HFFc6 (cell line): ENCODE measurements around the gene KIF3A. TPM values are rescaled to one million over a fixed set of nuclear protein-coding genes. Genes with fewer than 3 reads are reported as not detected.
A peak's percentile ranks its signal among the peaks of the same experiment; 100 is the strongest.

ENCODE experiments used
- DNase-seq: peaks from one replicate; pipeline ENCODE4 v3.0.0-alpha.2; 2018
- H3K27ac Mint-ChIP-seq: 2 replicates; pipeline ENCODE4 v1.8.0; 2020; ENCODE audit warnings: mild to moderate bottlenecking, mixed read lengths
- H3K27me3 Mint-ChIP-seq: 2 replicates; pipeline ENCODE4 v1.8.0; 2021; ENCODE audit warnings: mild to moderate bottlenecking, moderate library complexity, mixed read lengths; ENCODE audit not compliant: insufficient read depth
- H3K36me3 Mint-ChIP-seq: 2 replicates; pipeline ENCODE4 v1.8.0; 2021; ENCODE audit warnings: low read depth, mixed read lengths
- H3K4me1 Mint-ChIP-seq: 2 replicates; pipeline ENCODE4 v1.8.0; 2020; ENCODE audit warnings: low read depth, mixed read lengths
- H3K4me3 Mint-ChIP-seq: 2 replicates; pipeline ENCODE4 v1.8.0; 2020; ENCODE audit warnings: mild to moderate bottlenecking, moderate library complexity, mixed read lengths
- H3K9me3 Mint-ChIP-seq: 2 replicates; pipeline ENCODE4 v1.8.0; 2020; ENCODE audit warnings: mild to moderate bottlenecking, mixed read lengths
- total RNA-seq, 6 experiments: library from RNA; stranded (reverse); fragmentation: NEBNext Ultra II Directional; extraction: Animal tissue kit (Norgen Biotek cat#: 25700); gene quantifications; 2 replicates in 1 of 6; 3 replicates in 5 of 6; pipeline ENCODE4 v1.2.3, GENCODE V29; 2021
- TF ChIP-seq, protein P1 (sequence below): fragments of 200-600 bp; sonication (generic); IDR thresholded peaks from 2 replicates; pipeline ENCODE4 v1.5.0; 2021; ENCODE audit warnings: antibody characterized with exemption, mild to moderate bottlenecking

KIF3A gene
- total RNA-seq, 6 experiments from 2014 or later: 12.9 to 15.4 (median 14.9) TPM

GRCh38 chr5:132742626-132743025, 5.3 kb upstream of the KIF3A start:
- H3K27ac Mint-ChIP-seq: no peak overlapping the region
- H3K27me3 Mint-ChIP-seq: peaks cover 18% of the 10 kb centered on the region
- no peak for DNase-seq
- no peak overlapping the region for H3K4me3 Mint-ChIP-seq
- H3K4me1 Mint-ChIP-seq: peaks cover 13% of the 10 kb centered on the region
- TF ChIP-seq, protein P1, sequence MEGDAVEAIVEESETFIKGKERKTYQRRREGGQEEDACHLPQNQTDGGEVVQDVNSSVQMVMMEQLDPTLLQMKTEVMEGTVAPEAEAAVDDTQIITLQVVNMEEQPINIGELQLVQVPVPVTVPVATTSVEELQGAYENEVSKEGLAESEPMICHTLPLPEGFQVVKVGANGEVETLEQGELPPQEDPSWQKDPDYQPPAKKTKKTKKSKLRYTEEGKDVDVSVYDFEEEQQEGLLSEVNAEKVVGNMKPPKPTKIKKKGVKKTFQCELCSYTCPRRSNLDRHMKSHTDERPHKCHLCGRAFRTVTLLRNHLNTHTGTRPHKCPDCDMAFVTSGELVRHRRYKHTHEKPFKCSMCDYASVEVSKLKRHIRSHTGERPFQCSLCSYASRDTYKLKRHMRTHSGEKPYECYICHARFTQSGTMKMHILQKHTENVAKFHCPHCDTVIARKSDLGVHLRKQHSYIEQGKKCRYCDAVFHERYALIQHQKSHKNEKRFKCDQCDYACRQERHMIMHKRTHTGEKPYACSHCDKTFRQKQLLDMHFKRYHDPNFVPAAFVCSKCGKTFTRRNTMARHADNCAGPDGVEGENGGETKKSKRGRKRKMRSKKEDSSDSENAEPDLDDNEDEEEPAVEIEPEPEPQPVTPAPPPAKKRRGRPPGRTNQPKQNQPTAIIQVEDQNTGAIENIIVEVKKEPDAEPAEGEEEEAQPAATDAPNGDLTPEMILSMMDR: no peak
- no peaks in the 10 kb centered on the region for H3K36me3 Mint-ChIP-seq
- peaks cover 4% of the 10 kb centered on the region; the same call in 1 of the 2 replicates for H3K9me3 Mint-ChIP-seq

GRCh38 chr5:132742158-132742557, 4.8 kb upstream of the KIF3A start:
- H3K36me3 Mint-ChIP-seq: no peaks in the 10 kb centered on the region
- H3K27me3 Mint-ChIP-seq: peaks cover 18% of the 10 kb centered on the region
- H3K4me1 Mint-ChIP-seq: peaks cover 15% of the 10 kb centered on the region
- H3K27ac Mint-ChIP-seq: no peak overlapping the region
- H3K9me3 Mint-ChIP-seq: peaks cover 4% of the 10 kb centered on the region; the same call in 1 of the 2 replicates
- H3K4me3 Mint-ChIP-seq: no peak overlapping the region
- DNase-seq: no peak
- TF ChIP-seq, protein P1: no peak

DNA sequence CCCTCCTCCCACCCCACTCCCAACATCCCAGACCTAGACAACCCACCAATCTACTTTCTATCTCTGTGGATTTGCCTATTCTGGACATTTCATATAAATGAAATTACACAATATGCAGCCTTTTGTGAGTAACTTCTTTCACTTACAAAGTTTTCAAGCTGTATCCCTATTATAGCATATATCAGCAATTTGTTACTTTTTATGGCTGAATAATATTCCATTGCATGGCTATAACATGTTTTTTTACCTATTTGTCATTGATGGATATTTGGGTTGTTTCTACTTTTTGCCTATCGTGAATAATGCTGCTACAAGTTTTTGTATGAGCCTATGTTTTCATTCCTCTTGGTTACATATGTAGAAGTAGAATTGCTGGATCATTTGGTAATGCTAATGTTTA, 1.9 kb upstream of the KIF3A start:
- H3K36me3 Mint-ChIP-seq: no peaks in the 10 kb centered on the region
- TF ChIP-seq, protein P1: no peak
- no peak for DNase-seq
- no peak overlapping the region for H3K4me3 Mint-ChIP-seq
- H3K27me3 Mint-ChIP-seq: peaks cover 6% of the 10 kb centered on the region
- no peak overlapping the region for H3K27ac Mint-ChIP-seq
- H3K9me3 Mint-ChIP-seq: peaks cover 4% of the 10 kb centered on the region; the same call in 1 of the 2 replicates
- H3K4me1 Mint-ChIP-seq: peaks cover 31% of the 10 kb centered on the region

- Mint-ChIP-seq H3K27ac (no peak overlapping the region), H3K4me3 (peak overlapping the region; percentile 90), H3K4me1 (peaks cover 31% of the 10 kb centered on the region), H3K27me3 (peaks cover 6% of the 10 kb centered on the region), H3K9me3 (peaks cover 2% of the 10 kb centered on the region; the same call in 1 of the 2 replicates), H3K36me3 (no peaks in the 10 kb centered on the region)
- no peak for DNase-seq
- TF ChIP-seq, protein P1: no peak
Measured at GRCh38 chr5:132737982-132738681, 786 bp upstream of the KIF3A start.

GRCh38 chr5:132734687-132735086, 2.7 kb downstream of the KIF3A start:
- Mint-ChIP-seq H3K27me3 (no peaks in the 10 kb centered on the region), H3K4me3 (no peak overlapping the region), H3K4me1 (peaks cover 31% of the 10 kb centered on the region), H3K27ac (no peak overlapping the region), H3K36me3 (no peaks in the 10 kb centered on the region), H3K9me3 (no peaks in the 10 kb centered on the region)
- TF ChIP-seq, protein P1: no peak
- no peak for DNase-seq
